ENCODE data around the gene UPF1.
A peak's percentile ranks its signal among the peaks of the same experiment; 100 is the strongest.

The UPF1 gene

DNA sequence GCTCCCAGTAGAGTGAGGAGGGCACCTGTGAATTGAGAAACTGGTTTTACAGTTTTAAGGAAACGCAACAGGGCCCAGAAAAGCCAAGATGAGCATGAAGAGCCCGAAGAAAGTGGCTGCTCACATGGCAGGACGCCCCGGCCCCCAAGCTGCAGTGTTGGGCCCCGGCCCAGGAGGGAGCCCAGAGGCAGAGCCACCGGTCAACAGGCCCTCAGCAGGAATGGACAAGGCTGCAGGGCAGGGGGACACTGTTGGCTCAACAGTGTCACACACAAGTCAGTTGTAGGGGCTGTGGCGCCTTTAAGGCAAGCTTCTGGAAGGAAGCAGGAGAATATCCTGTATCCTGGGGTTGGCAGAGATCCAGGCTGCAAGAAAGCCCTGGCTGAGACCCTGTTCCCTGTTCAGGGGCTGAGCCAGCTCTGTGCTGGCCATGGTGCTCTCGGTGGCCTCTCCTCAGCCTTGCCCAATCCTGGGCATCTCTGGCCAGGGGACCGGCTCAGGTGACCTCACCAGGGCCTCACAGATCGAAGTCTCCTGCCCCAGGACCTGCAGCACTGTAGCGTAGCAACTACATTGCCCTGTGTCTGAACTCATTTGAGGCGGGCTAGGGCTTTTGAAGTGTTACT is 28.0 kb downstream of the UPF1 start:
- no peak for DNase-seq

GRCh38 chr19:18860302-18860700 is 28.5 kb downstream of the UPF1 start:
- DNase-seq: no peak

- DNase-seq: no peak
These were observed 29.0 kb downstream of the UPF1 start for GRCh38 chr19:18860725-18861124.

DNA sequence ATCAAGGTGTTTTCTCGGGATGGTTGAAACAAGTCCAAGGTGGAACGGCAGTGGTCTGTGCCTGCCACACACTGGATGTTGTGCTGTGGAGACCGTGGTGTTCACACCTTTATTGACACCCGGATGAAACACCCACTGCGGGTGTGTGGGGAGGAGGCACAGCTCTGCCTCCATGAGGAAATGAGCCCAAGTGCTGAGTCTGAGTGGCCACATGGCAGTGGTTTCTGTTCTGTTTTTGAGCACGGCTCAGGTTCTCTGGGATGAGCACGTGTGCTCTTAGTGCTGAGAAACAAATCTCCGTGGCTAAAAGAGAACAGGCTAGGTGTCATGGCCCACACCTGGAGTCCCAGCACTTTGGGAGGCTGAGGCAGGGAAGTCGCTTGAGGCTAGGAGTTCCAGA is 29.5 kb downstream of the UPF1 start:
- DNase-seq: no peak

GRCh38 chr19:18861917-18862316 is 30.2 kb downstream of the UPF1 start:
- no peak for DNase-seq

DNA sequence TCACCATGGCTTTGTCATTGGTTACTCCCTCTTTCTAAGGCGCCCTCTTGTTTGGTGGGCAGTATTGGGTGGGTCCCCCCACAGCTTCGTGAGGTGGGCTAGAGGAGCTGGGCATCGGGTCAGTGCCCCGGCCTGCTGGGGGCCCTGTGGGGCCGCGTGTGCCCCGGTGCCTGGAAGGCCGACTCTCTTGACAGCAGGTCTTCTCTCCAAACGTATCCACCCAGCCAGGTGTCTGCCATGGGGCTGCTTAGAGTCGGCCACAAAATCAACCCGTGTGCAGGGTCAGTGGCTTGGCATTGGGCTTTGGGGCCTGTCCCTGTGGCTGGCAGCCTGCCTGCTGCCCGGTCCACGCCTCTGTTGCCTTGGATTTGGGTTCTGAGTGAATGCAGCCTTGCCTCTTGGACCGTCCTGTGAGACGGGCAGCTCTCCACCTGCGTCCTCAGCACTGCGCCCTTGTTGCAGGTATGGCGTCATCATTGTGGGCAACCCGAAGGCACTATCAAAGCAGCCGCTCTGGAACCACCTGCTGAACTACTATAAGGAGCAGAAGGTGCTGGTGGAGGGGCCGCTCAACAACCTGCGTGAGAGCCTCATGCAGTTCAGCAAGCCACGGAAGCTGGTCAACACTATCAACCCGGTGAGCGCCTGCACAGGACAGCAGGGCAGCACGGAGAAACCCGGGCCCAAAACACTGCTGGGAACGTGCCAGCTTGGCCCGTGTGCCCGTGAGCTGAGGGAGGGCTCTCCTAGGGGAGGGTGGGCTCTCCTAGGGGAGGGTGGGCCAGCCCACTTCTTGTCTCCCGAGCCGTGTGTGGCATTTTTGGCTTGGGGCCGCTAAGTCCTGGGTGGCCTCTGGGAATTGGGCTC is 31.4 kb downstream of the UPF1 start:
- no peak for DNase-seq

DNA sequence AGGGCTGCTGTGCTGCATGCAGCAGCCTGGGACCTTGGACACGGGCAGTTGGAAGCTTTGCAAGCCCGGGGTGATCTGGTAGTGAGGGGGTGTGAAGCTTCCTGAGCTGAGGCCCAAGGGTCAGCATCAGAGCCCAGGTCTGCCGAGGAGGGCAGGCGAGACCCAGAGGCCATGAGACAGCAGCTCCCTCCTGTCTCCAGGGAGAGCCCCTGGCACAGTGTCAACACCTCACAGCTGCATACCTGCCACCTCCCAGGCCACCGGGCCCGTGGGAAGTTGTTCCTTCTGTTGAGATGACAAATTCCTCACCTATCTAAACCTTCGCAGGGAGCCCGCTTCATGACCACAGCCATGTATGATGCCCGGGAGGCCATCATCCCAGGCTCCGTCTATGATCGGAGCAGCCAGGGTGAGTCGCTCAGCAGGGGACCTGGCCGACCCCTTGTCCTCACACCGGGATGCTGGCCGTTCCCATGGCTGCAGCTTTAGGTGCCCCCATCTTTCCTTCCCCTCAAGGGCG is 32.1 kb downstream of the UPF1 start:
- DNase-seq: no peak

DNA sequence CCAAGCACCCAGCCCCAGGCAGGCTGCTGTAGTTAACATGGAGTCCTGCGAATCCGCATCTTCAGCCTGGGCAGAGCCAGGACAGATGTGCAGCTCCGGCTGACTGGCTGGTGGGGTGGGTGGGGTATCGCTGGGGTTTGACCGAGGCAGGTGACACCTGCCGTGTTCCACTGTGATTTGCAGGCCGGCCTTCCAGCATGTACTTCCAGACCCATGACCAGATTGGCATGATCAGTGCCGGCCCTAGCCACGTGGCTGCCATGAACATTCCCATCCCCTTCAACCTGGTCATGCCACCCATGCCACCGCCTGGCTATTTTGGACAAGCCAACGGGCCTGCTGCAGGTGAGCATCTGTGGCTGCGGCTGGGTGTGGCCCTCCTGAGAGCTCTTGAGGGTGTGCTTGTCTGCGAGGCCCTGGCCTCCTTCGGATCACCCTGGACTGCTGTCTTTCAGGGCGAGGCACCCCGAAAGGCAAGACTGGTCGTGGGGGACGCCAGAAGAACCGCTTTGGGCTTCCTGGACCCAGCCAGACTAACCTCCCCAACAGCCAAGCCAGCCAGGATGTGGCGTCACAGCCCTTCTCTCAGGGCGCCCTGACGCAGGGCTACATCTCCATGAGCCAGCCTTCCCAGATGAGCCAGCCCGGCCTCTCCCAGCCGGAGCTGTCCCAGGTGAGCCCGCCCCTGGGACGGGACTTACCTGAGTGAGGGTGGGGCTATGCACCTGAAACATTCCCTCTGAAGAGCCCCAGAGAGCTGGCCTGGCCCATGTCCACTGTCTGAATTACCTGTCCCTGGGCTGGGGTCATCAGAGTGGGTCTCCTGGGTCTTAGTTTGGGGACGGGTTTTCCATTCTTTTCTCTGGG is 33.6 kb downstream of the UPF1 start:
- no peak for DNase-seq

- peak; percentile 37 for DNase-seq
These were observed 34.4 kb downstream of the UPF1 start for GRCh38 chr19:18865973-18866799.

DNA sequence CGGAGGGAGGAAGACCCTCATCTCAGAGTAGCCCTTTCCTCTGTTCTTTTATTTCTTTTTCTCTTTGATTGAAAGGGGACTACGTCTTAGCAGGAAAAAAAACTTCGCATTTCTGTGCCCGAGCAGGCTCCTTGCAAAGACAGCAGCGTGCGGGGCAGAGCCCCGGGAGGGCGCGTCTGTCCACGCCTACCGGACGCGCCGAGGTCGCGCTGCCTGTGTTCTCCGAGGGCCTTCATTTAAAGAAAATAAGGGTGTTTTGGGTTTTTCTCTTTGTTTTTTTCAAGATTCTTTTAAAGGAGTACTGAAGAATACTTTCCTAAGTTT is 35.0 kb downstream of the UPF1 start:
- DNase-seq: no peak

GRCh38 chr19:18867199-18867598 is 35.4 kb downstream of the UPF1 start:
- DNase-seq: no peak

DNA sequence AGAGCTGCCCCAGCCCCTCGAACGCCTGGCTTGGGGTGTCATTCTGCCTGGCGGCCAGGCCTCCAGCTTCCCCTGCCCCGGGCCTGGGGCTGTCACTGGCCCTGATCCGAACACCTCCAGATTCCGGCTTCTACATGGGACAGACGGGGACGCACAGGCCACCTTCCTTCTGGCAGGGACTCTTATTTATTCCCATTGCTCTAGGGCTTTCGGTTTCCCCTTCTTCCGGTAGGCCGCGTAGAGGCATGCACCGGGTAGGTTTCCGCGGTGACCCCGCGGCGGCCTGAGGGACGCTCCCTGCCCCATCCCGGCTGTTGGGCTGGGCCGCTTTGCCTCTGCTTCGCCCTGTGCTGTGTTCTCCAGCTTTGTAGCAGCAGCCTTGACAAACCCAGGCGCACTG is 36.0 kb downstream of the UPF1 start:
- DNase-seq: no peak

DNA sequence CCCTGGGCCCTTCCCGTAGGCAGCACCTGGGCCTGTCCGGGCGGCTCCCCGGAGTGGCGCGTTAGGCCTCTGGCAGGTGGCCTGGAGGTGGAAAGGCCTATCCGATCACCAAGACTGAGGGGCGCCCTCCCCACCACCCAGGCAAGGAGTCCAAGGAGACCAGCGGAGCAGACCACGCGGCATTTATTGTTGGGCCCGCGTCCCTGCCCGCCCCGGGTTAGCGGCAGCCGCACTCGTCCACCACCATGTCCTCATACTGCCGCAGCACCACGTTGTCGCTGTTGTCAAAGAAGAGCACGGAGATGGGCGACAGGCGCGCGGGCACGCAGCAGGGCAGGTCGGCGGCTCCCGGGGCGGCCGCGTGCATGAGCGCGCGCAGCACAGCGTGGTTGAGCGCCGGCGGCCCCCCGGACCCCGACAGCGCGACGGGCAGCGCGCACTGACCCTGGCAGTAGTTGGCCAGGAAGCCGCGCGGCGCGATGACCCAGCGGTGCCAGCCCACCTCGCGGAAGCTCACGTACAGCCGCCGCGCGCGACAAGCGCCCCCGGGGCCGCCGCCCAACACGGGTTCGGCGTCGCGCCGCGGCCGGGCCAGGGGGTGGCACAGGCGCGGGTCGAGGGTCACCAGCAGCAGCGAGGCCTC is 36.7 kb downstream of the UPF1 start:
- no peak for DNase-seq

GRCh38 chr19:18869023-18869618 is 37.4 kb downstream of the UPF1 start:
- no peak for DNase-seq

- no peak for DNase-seq
These were observed 38.2 kb downstream of the UPF1 start for GRCh38 chr19:18869781-18870530.

GRCh38 chr19:18870531-18871172 is 38.9 kb downstream of the UPF1 start:
- no peak for DNase-seq

DNA sequence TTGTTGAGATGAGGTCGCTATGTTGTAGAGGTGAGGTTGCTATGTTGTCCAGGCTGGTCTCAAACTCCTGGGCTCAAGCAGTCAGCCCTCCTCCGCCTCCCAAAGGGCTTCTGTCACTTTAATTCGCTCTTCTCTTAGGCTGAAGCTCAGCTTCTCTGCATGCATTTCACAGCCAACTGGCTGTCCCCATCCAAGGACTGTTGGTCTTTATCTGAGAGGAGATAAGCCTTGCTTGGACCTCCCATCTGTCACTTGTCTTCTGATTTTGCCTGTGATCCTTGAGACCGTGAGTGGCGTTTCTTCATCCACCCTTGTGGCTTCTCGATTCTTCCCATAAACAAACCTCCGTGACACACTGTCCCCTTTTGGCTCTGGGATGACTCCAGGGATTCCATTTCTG is 39.8 kb downstream of the UPF1 start:
- DNase-seq: no peak

DNA sequence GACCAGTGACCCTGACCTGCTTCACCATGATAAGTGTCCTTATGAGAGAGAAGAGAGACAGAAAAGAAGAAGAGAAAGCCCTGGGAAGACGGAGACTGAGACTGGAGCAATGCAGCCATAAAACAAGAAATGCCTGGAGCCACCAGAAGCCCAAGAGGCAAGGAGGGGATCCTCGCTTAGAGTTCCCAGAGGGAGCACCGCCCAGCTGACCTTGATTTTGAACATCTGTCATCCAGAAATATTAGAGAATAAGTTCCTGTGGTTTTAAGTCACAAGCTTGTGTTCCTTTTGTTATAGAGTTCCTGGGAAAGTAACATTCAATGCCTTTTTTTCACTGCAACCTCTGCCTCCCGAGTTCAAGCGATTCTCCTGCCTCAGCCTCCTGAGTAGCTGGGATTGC is 44.0 kb downstream of the UPF1 start:
- DNase-seq: peak; percentile 14

DNA sequence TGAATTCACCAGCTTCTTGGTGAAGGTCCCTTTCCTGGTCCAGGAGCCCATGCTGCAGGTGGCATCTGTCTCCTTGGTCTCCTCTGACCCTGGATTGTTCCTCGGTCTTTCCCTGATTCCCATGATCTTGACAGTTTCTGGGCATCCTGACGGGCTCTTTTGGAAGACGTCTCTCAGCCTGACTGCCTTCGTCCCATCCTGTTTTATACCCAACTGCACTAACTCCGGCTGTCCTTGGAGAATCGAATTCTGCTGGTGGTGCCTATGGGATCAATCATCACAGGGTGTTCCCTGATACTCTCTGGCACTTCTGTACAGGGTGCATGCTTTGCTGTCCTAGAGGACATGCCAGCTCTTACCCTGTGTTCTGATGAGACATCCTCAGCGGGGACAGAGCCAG is 45.1 kb downstream of the UPF1 start:
- DNase-seq: no peak

DNA sequence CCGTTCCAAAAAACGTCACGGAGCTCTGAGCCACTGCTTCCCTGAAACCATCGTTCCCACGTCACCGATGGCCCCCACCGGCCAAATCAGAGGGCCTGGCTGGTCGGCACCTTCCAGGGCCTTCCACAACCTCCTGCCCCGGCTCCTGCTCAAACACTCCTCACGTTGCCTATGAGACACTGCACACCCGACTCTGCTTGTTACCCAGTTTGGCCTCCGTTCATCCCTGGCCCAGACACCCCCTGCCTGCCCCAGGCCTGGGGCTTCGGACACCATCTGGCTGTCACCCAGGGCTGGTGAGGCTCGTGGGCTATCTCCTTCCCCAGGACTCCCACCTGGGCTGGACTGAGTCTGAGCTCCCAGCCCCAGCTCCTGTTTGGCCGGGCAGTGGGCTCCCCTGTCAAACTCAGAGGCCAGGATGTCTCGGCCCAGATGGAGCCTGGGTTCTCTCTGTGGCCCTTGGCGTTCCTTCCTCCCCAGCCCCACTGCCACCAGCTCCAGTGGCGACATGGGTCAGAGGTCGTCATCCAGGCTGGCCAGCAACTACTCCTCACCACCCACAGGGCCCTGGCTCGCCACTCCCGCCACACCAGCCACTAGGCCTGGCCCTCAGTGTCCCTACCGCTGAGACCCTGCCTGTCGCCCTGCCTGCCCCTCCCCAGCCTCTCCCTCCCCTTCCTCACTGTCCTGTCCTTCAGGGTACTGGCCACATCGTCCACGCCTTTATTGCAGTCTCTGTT is 46.5 kb downstream of the UPF1 start:
- no peak for DNase-seq

All from fibroblast of upper back skin (primary cell).